Fibroblast of the aortic adventitia (primary cell): Measurements from ENCODE around the gene GLCCI1. TPM values are rescaled to one million over a fixed set of nuclear protein-coding genes. Genes with fewer than 3 reads are reported as not detected.

Experiments used
- DNase-seq: peaks from one replicate; pipeline ENCODE4 v3.0.0-alpha.2; 2010; ENCODE audit warnings: low read depth
- H3K4me3 ChIP-seq: 2 replicates; pipeline ENCODE4 v1.5.1; 2011; ENCODE audit warnings: low read depth, mild to moderate bottlenecking, control low read depth, low read length, moderate library complexity
- total RNA-seq: library from RNA; depleted of rRNA; stranded (reverse); fragments of >200 nt; gene quantifications from 2 replicates; pipeline ENCODE4 v1.2.3, GENCODE V29; 2012; ENCODE audit warnings: low replicate concordance
- TF ChIP-seq, protein P1 (sequence below): IDR thresholded peaks from 2 replicates; pipeline ENCODE4 v1.5.1; 2011; ENCODE audit warnings: mild to moderate bottlenecking, low read length, control low read depth, inconsistent platforms; ENCODE audit not compliant: insufficient read depth

The GLCCI1 gene
- total RNA-seq, 1 donor: 11.7 TPM

DNA sequence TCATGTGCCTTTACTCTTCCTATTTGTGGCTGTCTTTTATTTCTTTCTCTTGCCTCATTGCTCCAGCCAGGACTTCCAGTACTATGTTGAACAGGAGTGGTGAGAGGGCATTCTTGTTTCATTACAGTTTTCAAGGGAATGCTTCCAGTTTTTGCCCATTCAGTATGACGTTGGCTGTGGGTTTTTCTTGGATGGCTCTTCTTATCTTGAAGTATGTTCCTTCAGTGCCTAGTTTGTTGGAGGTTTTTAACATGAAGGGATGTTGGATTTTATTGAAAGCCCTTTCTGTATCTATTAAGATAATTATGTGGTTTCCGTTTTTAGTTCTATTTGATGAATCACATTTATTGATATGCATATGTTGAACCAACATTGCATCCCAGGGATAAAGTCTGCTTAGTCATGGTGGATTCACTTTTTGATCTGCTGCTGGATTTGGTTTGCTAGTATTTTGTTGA, 96.8 kb downstream of the GLCCI1 start:
- TF ChIP-seq, protein P1, sequence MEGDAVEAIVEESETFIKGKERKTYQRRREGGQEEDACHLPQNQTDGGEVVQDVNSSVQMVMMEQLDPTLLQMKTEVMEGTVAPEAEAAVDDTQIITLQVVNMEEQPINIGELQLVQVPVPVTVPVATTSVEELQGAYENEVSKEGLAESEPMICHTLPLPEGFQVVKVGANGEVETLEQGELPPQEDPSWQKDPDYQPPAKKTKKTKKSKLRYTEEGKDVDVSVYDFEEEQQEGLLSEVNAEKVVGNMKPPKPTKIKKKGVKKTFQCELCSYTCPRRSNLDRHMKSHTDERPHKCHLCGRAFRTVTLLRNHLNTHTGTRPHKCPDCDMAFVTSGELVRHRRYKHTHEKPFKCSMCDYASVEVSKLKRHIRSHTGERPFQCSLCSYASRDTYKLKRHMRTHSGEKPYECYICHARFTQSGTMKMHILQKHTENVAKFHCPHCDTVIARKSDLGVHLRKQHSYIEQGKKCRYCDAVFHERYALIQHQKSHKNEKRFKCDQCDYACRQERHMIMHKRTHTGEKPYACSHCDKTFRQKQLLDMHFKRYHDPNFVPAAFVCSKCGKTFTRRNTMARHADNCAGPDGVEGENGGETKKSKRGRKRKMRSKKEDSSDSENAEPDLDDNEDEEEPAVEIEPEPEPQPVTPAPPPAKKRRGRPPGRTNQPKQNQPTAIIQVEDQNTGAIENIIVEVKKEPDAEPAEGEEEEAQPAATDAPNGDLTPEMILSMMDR: no peak
- DNase-seq: peak; percentile 96
- H3K4me3 ChIP-seq: no peak overlapping the region

DNA sequence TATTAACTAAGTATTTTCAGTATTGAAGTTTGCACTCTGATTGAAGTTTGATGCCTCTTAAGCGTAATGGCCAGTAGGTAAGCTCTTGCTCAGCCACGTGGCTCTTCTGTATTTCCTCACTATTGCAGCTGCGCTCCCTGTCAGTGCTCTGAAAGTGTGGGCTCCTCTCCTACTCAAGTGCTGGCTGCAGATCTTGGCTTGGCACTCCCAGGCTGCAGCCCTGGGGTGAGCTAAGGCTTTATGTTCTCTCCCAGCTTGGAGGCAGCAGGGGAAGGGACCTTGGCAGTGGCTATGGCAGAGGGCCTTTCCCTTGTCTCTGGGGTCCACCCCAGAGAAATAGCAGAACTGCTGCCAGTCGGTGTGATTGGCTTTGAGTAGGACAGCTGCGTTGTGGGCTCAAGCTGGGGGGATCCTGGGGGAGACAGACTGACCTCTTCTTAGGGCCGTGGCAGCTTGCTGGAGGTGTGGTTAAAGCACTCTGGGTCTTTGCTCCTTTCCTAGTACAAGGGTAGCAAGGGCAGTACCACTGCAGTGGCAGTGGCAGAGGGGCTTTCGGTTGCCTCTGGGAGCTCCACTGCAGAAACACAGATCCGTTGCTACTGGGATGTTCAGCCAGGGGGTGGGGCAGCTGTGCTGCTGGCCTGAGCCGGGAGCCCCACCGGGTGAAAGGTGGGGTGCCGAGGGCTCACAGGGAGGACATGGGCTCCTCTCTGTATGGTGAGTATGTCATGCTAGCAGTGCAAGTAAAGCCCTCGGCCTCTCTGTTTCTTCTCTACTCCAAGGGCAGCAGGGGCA, 100.5 kb downstream of the GLCCI1 start:
- TF ChIP-seq, protein P1: no peak
- no peak for DNase-seq

DNA sequence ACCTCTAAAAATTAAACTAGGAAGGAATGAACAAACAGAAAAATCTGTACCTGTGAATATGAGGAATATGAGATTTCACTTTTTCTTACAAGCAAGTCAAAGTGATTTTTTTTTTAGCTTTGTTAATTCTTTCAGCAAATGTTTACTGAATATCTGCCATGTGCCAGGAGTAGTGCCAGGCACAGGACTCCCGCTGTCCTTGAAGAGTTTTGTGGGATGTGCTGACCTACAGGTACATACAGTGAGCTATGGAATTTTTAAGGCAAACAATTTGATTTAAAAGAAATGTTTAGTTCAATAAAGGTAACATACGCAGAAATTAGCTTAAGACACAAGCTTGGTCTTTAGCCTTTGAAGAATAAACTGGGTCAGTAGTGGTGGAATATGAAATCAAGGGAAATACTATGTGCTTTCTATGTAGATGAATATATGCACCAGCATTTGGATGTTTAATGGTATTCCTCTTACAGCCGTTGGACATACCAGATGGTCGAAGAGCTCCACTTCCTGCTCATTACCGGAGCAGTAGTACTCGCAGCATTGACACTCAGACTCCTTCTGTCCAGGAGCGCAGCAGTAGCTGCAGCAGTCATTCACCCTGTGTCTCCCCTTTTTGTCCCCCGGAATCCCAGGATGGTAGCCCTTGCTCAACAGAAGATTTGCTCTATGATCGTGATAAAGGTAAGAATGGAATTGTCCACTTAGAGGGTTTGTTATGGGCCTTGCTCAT, 102.0 kb downstream of the GLCCI1 start:
- TF ChIP-seq, protein P1: no peak
- no peak for DNase-seq
- H3K4me3 ChIP-seq: no peak overlapping the region

More for the DNA sequence above, 100.5 kb downstream of the GLCCI1 start:
- H3K4me3 ChIP-seq: no peak overlapping the region

- H3K4me3 ChIP-seq: no peak overlapping the region
- TF ChIP-seq, protein P1: no peak
These were observed 109.8 kb downstream of the GLCCI1 start for GRCh38 chr7:8078418-8078817.

DNA sequence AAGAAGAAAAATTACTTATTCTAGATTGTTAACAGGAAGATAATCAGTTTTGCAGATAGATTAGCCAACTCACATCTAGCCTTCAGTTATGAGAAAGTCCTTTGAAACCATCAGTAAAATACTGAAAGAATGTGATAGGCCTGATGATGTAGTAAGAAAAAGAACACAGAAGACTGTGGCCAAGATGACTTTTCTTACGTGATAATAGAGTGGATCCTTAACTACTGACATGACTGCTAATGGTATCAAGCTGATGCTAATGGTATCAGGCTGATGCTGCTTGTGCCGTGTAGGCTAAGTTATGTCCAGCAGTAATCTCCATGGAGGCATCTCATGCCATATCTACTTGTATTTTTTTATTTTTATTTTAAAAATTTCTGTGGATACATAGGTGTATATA, 114.2 kb downstream of the GLCCI1 start:
- H3K4me3 ChIP-seq: no peak overlapping the region
- DNase-seq: no peak
- TF ChIP-seq, protein P1: no peak

More at GRCh38 chr7:8078418-8078817, 109.8 kb downstream of the GLCCI1 start:
- DNase-seq: no peak

DNA sequence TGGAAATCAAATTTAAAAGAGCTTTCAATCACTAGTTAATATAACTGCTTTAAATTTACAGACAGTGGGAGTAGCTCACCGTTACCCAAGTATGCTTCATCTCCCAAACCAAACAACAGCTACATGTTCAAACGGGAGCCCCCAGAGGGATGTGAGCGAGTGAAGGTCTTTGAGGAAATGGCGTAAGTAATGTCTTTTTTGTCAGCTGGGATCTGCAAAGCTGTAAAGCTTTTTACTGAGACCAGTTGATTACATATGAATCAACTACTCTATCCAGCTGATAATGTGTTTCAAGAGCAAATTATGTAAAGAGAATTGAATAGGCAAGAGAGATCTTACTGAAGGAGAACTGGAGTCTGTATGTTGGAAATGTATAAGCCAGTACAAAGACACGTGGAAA, 116.2 kb downstream of the GLCCI1 start:
- no peak for DNase-seq
- no peak overlapping the region for H3K4me3 ChIP-seq
- TF ChIP-seq, protein P1: no peak
